ENCODE data around the gene AANAT.

- TF ChIP-seq CTCF (IDR thresholded peaks at IDR 0.05): no peak
- TF ChIP-seq POLR2A (IDR thresholded peaks at IDR 0.05): no peak
Measured at GRCh38 chr17:76442341-76443338, 24.8 kb upstream of the AANAT start.
